H1 (cell line): ENCODE data around the gene PRG2. TPM values are rescaled to one million over a fixed set of nuclear protein-coding genes. Genes with fewer than 3 reads are reported as not detected.

ENCODE experiments used
- CHD7 ChIP-seq: fragments of 300-600 bp; sonication (generic); IDR thresholded peaks from 2 replicates; pipeline ENCODE4 v1.7.1; 2012; ENCODE audit warnings: low read length, moderate library complexity, mild to moderate bottlenecking, inconsistent platforms; ENCODE audit not compliant: insufficient replicate concordance
- GABPA ChIP-seq: IDR thresholded peaks from 2 replicates; pipeline ENCODE4 v1.6.1; 2011; ENCODE audit warnings: mild to moderate bottlenecking, low read length, moderate library complexity, borderline replicate concordance; ENCODE audit not compliant: insufficient read depth
- GTF2F1 ChIP-seq: IDR thresholded peaks from 2 replicates; pipeline ENCODE4 v1.6.1; 2012; ENCODE audit warnings: low read depth, low read length, improper control_type of control experiment, borderline replicate concordance
- MAX ChIP-seq: IDR thresholded peaks from 2 replicates; pipeline ENCODE4 v1.6.1; 2012; ENCODE audit warnings: inconsistent platforms
- SP4 ChIP-seq: IDR thresholded peaks from 2 replicates; pipeline ENCODE4 v1.6.1; 2012; ENCODE audit warnings: low read length, inconsistent platforms
- TAF7 ChIP-seq: optimal IDR thresholded peaks from 2 replicates; pipeline ENCODE3; 2011; ENCODE audit warnings: low read depth, mild to moderate bottlenecking, inconsistent platforms, low read length, moderate library complexity, borderline replicate concordance
- polyA plus RNA-seq, 7 experiments: library from polyadenylated mRNA; depleted of rRNA in 3 of 7; stranded (reverse) in 5 of 7; unstranded in 2 of 7; fragments of >200 nt in 5 of 7; fragments of 200-250 nt in 2 of 7; gene quantifications; 1 replicate in 5 of 7; 2 replicates in 1 of 7; 4 replicates in 1 of 7; pipeline versions ENCODE4 v1.2.1 to v1.2.3, GENCODE V29; 2011 to 2013; ENCODE audit warnings: missing spikeins in 2 of 7, mixed read lengths in 2 of 7
- total RNA-seq: library from RNA; stranded (reverse); fragmentation: NEBNext Ultra II Directional; extraction: Animal tissue kit (Norgen Biotek cat#: 25700); gene quantifications from 2 replicates; pipeline ENCODE4 v1.2.1, GENCODE V29; 2021

PRG2 gene
- total and polyA plus RNA-seq, 2 of the 8 experiments (the other 6 are each of a cell fraction or from before 2014, with no cell fraction given) = 0.32 TPM; not detected in 1

- TF ChIP-seq CHD7 (no peak), GABPA (no peak), MAX (no peak), GTF2F1 (no peak), TAF7 (no peak), SP4 (no peak)
Measured at GRCh38 chr11:57358543-57358961, 31.9 kb downstream of the PRG2 start (continued).
